SK-N-SH (cell line): ENCODE measurements around the gene FAM221A. TPM values are rescaled to one million over a fixed set of nuclear protein-coding genes. Genes with fewer than 3 reads are reported as not detected.
"Not testable (repeated sequence)": the region's sequence is repeated elsewhere in the genome, so short reads cannot be mapped to it uniquely, and the experiment has no call there.

Source experiments
- CTCF ChIA-PET: fragments of 300-600, 350-600 bp; formaldehyde crosslinking; extraction: SDS; loops from one replicate; lab custom pipeline; 2021; lab: Yijun Ruan, JAX
- POLR2A ChIA-PET: fragments of 350-600 bp; sonication (Branson Sonifier 250); formaldehyde crosslinking; extraction: SDS; loops from one replicate; lab custom pipeline; 2020; ENCODE audit warnings: antibody characterized with exemption, inconsistent platforms; lab: Yijun Ruan, JAX
- DNase-seq: peaks from one replicate; pipeline ENCODE4 v3.0.0; 2012
- H2AFZ ChIP-seq: fragments of 200-600 bp; sonication (generic); 2 replicates; pipeline ENCODE4 v1.8.1; 2016; ENCODE audit warnings: antibody characterized with exemption, mild to moderate bottlenecking, low read depth
- H3F3A ChIP-seq: fragments of 200-600 bp; sonication (generic); replicated peaks from 2 replicates; pipeline ENCODE3; 2016; ENCODE audit warnings: antibody characterized with exemption, mild to moderate bottlenecking; ENCODE audit not compliant: insufficient read depth
- H3K27ac ChIP-seq, 2 experiments: fragments of 200-500 bp in 1 of 2; fragments of 200-600 bp in 1 of 2; sonication (Bioruptor generic) in 1 of 2; sonication (generic), shearing (Covaris generic) in 1 of 2; 2 replicates each; pipeline versions ENCODE4 v1.5.1 to v1.6.1; 2014 to 2016; ENCODE audit warnings: low read depth in 2 of 2, inconsistent platforms in 1 of 2, low read length in 1 of 2, mild to moderate bottlenecking in 1 of 2, mixed read lengths in 1 of 2
- H3K27me3 ChIP-seq: fragments of 200-600 bp; sonication (generic), shearing (Covaris generic); 2 replicates; pipeline ENCODE4 v1.6.1; 2016; ENCODE audit warnings: mixed run types; ENCODE audit not compliant: insufficient read depth
- H3K36me3 ChIP-seq, 2 experiments: fragments of 200-500 bp in 1 of 2; fragments of 200-600 bp in 1 of 2; sonication (Bioruptor generic) in 1 of 2; sonication (generic) in 1 of 2; replicated peaks in 1 of 2; 2 replicates each; pipeline versions ENCODE3 to v1.5.1; 2014 to 2016; ENCODE audit warnings: low read length in 1 of 2, mild to moderate bottlenecking in 1 of 2; ENCODE audit not compliant: insufficient read depth in 2 of 2, control insufficient read depth in 1 of 2
- H3K4me1 ChIP-seq, 2 experiments: fragments of 200-500 bp in 1 of 2; fragments of 200-600 bp in 1 of 2; sonication (Bioruptor generic) in 1 of 2; sonication (generic), shearing (Covaris generic) in 1 of 2; 2 replicates each; pipeline versions ENCODE4 v1.5.1 to v1.6.1; 2014 to 2016; ENCODE audit warnings: low read depth in 1 of 2, low read length in 1 of 2, mixed run types in 1 of 2; ENCODE audit not compliant: insufficient read depth in 2 of 2, control insufficient read depth in 1 of 2
- H3K4me2 ChIP-seq: fragments of 200-600 bp; sonication (generic), shearing (Covaris generic); 2 replicates; pipeline ENCODE4 v1.6.1; 2017; ENCODE audit warnings: mixed run types
- H3K4me3 ChIP-seq, 2 experiments: fragments of 200-500 bp in 1 of 2; fragments of 200-600 bp in 1 of 2; sonication (Bioruptor generic) in 1 of 2; sonication (generic), shearing (Covaris generic) in 1 of 2; 2 replicates each; pipeline versions ENCODE4 v1.5.1 to v1.8.1; 2014 to 2016; ENCODE audit warnings: low read depth in 2 of 2, inconsistent platforms in 1 of 2, low read length in 1 of 2, mild to moderate bottlenecking in 1 of 2, mixed read lengths in 1 of 2, moderate library complexity in 1 of 2
- H3K79me2 ChIP-seq: fragments of 200-600 bp; sonication (generic); 2 replicates; pipeline ENCODE4 v1.8.1; 2017; ENCODE audit warnings: mild to moderate bottlenecking; ENCODE audit not compliant: insufficient read depth
- H3K9ac ChIP-seq: fragments of 200-600 bp; sonication (generic); 2 replicates; pipeline ENCODE4 v1.6.1; 2017; ENCODE audit warnings: mixed run types
- H3K9me2 ChIP-seq: fragments of 200-600 bp; sonication (generic); 2 replicates; pipeline ENCODE4 v1.6.1; 2017; ENCODE audit warnings: mixed run types
- H3K9me3 ChIP-seq: fragments of 200-600 bp; sonication (generic); 2 replicates; pipeline ENCODE4 v1.6.1; 2017; ENCODE audit warnings: mixed run types, mild to moderate bottlenecking, moderate library complexity
- H4K20me1 ChIP-seq: fragments of 200-600 bp; sonication (generic); 2 replicates; pipeline ENCODE4 v1.6.1; 2017; ENCODE audit warnings: mild to moderate bottlenecking, mixed run types; ENCODE audit not compliant: insufficient read depth
- CHD2 ChIP-seq: fragments of 150-350 bp; IDR thresholded peaks from 2 replicates; pipeline ENCODE4 v1.6.1; 2018; ENCODE audit warnings: low read length; ENCODE audit not compliant: partially characterized antibody
- ELF1 ChIP-seq: IDR thresholded peaks from 2 replicates; pipeline ENCODE4 v1.4.0; 2012
- EP300 ChIP-seq, 2 experiments: IDR thresholded peaks; 2 replicates each; pipeline versions ENCODE4 v1.4.0 to v1.6.1; 2012; ENCODE audit warnings: borderline replicate concordance in 1 of 2, low read depth in 1 of 2, low read length in 1 of 2
- FOXJ3 ChIP-seq: sonication (generic); formaldehyde crosslinking; IDR thresholded peaks from 2 replicates; pipeline ENCODE4 v1.5.1; 2020; ENCODE audit warnings: mild to moderate bottlenecking, missing genetic modification reagents
- GATA2 ChIP-seq: sonication (generic); formaldehyde crosslinking; IDR thresholded peaks from 2 replicates; pipeline ENCODE4 v1.5.0; 2020; ENCODE audit warnings: mild to moderate bottlenecking, missing genetic modification reagents
- JUND ChIP-seq: IDR thresholded peaks from 2 replicates; pipeline ENCODE4 v1.4.0; 2012
- RXRA ChIP-seq: IDR thresholded peaks from 2 replicates; pipeline ENCODE4 v1.4.0; 2012; ENCODE audit warnings: low read depth, mild to moderate bottlenecking, borderline replicate concordance
- WGBS: methylation state at CpG from one replicate; pipeline ENCODE4 v1.1.6; 2017; ENCODE audit warnings: low lambda C conversion rate; 5-methylcytosine and 5-hydroxymethylcytosine counted together
- polyA plus RNA-seq, 3 experiments: library from polyadenylated mRNA; depleted of rRNA; stranded (reverse); fragments of >200 nt; gene quantifications; 2 replicates each; pipeline ENCODE4 v1.2.3, GENCODE V29; 2012
- TF ChIP-seq, protein P1 (sequence below): fragments of 150-350 bp; IDR thresholded peaks from 2 replicates; pipeline ENCODE4 v1.6.1; 2017; ENCODE audit warnings: antibody characterized with exemption, low read length, low read depth, borderline replicate concordance
- TF ChIP-seq, protein P2 (sequence below): IDR thresholded peaks from 2 replicates; pipeline ENCODE4 v1.4.0; 2012; ENCODE audit warnings: low read depth, borderline replicate concordance
- TF ChIP-seq, protein P3 (sequence below): IDR thresholded peaks from 2 replicates; pipeline ENCODE4 v1.4.0; 2012; ENCODE audit warnings: low read depth
- TF ChIP-seq, protein P4 (sequence below): IDR thresholded peaks from 2 replicates; pipeline ENCODE4; 2012
- TF ChIP-seq, protein P5 (sequence below): fragments of 150-350 bp; IDR thresholded peaks from 2 replicates; pipeline ENCODE4 v1.6.1; 2016; ENCODE audit warnings: mild to moderate bottlenecking, low read depth, low read length
- TF ChIP-seq, protein P6 (sequence below): fragments of 200-600 bp; sonication (generic); IDR thresholded peaks from 2 replicates; pipeline ENCODE4 v1.6.1; 2017; ENCODE audit warnings: antibody characterized with exemption, mild to moderate bottlenecking, moderate library complexity

FAM221A gene
- polyA plus RNA-seq, 1 of the 3 experiments (the other 2 are of a cell fraction) = 9.7 TPM

DNA sequence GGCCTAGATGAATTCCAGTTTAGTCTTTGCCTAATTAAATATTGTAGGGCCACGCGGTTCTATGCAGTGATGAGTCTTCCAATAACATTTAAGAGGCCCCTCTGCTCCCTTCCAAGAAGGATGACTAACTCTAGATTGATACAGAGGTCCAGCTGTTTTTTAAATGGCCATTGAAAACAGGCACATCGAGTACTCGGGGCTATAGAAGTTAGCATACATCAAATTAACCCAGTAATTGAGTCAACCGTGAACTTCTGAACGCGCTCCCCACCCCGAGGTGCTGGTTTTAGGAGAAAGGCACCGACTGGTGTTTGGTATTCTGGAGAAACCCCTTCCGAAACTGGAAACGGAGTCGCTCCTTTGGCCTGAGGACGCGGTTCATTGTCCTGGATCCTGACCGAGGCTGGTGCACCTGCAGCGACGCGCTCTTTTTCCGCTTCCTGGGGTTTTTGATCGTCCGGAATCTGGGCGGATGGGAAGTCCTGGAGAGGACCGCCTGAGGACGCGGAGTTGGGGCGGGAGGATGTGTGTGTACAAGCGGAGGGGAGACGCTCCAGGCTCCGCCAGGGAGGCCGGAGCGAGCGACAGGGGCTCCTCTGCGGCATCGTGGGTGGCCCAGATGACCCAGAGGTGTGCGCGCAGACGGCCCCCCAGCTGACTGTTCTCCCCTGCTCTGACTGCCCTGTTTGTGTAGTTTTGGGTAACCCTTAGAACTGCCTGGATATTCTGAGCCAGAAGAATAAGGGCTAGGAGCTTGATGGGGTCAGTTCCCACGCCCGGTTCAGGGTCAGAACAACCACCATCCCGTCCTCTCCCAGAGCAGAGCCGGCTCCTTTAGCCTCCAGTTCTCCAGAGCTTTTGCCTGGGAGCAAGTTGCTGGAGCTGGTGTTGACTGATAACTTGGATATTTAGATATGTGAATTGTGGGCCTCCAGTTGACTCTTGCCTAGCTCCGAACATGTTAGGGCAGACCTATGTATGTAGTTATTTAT is 711 bp downstream of the FAM221A start (continued):
- TF ChIP-seq, protein P1, sequence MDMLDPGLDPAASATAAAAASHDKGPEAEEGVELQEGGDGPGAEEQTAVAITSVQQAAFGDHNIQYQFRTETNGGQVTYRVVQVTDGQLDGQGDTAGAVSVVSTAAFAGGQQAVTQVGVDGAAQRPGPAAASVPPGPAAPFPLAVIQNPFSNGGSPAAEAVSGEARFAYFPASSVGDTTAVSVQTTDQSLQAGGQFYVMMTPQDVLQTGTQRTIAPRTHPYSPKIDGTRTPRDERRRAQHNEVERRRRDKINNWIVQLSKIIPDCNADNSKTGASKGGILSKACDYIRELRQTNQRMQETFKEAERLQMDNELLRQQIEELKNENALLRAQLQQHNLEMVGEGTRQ = no peak
- TF ChIP-seq ELF1 (peak; percentile 87), FOXJ3 (CRISPR knock-in tag) (no peak), GATA2 (CRISPR knock-in tag) (no peak), EP300 (IDR thresholded peaks at IDR 0.05; ENCODE audit: borderline replicate concordance in 1 of 2, low read depth in 1 of 2, low read length in 1 of 2) (no peak), JUND (peak; percentile 40; the same call in 1 of the 2 replicates), CHD2 (peak; percentile 77), RXRA (no peak)
- TF ChIP-seq, protein P2, sequence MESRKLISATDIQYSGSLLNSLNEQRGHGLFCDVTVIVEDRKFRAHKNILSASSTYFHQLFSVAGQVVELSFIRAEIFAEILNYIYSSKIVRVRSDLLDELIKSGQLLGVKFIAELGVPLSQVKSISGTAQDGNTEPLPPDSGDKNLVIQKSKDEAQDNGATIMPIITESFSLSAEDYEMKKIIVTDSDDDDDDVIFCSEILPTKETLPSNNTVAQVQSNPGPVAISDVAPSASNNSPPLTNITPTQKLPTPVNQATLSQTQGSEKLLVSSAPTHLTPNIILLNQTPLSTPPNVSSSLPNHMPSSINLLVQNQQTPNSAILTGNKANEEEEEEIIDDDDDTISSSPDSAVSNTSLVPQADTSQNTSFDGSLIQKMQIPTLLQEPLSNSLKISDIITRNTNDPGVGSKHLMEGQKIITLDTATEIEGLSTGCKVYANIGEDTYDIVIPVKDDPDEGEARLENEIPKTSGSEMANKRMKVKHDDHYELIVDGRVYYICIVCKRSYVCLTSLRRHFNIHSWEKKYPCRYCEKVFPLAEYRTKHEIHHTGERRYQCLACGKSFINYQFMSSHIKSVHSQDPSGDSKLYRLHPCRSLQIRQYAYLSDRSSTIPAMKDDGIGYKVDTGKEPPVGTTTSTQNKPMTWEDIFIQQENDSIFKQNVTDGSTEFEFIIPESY = no peak
- TF ChIP-seq, protein P3, sequence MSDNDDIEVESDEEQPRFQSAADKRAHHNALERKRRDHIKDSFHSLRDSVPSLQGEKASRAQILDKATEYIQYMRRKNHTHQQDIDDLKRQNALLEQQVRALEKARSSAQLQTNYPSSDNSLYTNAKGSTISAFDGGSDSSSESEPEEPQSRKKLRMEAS = peak; percentile 65; the same call in 1 of the 2 replicates
- TF ChIP-seq, protein P4, sequence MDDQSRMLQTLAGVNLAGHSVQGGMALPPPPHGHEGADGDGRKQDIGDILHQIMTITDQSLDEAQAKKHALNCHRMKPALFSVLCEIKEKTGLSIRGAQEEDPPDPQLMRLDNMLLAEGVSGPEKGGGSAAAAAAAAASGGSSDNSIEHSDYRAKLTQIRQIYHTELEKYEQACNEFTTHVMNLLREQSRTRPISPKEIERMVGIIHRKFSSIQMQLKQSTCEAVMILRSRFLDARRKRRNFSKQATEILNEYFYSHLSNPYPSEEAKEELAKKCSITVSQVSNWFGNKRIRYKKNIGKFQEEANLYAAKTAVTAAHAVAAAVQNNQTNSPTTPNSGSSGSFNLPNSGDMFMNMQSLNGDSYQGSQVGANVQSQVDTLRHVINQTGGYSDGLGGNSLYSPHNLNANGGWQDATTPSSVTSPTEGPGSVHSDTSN = no peak
- TF ChIP-seq, protein P5, sequence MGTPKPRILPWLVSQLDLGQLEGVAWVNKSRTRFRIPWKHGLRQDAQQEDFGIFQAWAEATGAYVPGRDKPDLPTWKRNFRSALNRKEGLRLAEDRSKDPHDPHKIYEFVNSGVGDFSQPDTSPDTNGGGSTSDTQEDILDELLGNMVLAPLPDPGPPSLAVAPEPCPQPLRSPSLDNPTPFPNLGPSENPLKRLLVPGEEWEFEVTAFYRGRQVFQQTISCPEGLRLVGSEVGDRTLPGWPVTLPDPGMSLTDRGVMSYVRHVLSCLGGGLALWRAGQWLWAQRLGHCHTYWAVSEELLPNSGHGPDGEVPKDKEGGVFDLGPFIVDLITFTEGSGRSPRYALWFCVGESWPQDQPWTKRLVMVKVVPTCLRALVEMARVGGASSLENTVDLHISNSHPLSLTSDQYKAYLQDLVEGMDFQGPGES = no peak
- TF ChIP-seq, protein P6, sequence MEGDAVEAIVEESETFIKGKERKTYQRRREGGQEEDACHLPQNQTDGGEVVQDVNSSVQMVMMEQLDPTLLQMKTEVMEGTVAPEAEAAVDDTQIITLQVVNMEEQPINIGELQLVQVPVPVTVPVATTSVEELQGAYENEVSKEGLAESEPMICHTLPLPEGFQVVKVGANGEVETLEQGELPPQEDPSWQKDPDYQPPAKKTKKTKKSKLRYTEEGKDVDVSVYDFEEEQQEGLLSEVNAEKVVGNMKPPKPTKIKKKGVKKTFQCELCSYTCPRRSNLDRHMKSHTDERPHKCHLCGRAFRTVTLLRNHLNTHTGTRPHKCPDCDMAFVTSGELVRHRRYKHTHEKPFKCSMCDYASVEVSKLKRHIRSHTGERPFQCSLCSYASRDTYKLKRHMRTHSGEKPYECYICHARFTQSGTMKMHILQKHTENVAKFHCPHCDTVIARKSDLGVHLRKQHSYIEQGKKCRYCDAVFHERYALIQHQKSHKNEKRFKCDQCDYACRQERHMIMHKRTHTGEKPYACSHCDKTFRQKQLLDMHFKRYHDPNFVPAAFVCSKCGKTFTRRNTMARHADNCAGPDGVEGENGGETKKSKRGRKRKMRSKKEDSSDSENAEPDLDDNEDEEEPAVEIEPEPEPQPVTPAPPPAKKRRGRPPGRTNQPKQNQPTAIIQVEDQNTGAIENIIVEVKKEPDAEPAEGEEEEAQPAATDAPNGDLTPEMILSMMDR = no peak
- TF ChIP-seq, all 33 proteins: peak for 10

DNA sequence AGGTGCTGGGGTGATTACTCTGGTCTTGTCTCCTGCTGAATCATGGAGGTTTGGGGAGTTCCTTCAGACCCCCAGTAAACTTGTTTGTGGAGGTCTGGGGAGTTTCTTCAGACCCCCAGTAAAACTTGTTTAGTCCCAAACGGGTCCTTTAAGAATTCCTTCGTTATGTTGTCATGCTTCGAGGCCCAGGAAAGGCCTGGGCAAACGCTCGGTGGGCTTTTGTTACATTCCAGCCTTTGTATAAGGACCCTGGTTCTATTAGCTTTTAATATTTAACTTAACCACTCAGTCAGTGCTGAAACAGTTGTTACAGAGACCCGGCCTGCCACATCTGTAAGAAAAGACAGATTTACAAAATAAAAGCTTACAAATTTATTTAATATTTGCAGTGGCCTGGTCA is 4.0 kb downstream of the FAM221A start:
- not testable (repeated sequence) for H3K4me1 ChIP-seq, H3K27me3 ChIP-seq, H3K79me2 ChIP-seq, H3K36me3 ChIP-seq, H2AFZ ChIP-seq, H3K4me3 ChIP-seq, H3K27ac ChIP-seq, H3F3A ChIP-seq, H3K9me3 ChIP-seq, DNase-seq, H3K9me2 ChIP-seq, H3K9ac ChIP-seq, H4K20me1 ChIP-seq, H3K4me2 ChIP-seq
- ChIA-PET POLR2A (interaction anchor here (1.1 kb wide), 1 partner anchor 87 kb away, joined by 4 read pairs; the partner anchor contains the start of gene CCDC126), CTCF (interaction anchor here (0.7 to 1.7 kb wide), 6 partner anchors 11 to 1415 kb away, joined by 3 to 5 read pairs (median 4); no protein-coding TSS in a partner anchor)
- WGBS = 72% methylated on average over 6 of the region's 6 CpGs
